Upper lobe of left lung (tissue), 6 donors: ENCODE measurements around the gene ZNF74. TPM values are rescaled to one million over a fixed set of nuclear protein-coding genes. Genes with fewer than 3 reads are reported as not detected.
A peak's percentile ranks its signal among the peaks of the same experiment; 100 is the strongest.

ENCODE experiments used
- ATAC-seq, 2 donors: fragments of 200-7000 bp; cut with Tn5 transposase; one replicate each; pipeline ENCODE4 v1.9.1; 2022; ENCODE audit warnings: mild to moderate bottlenecking in 2 of 2, moderate library complexity in 2 of 2; ENCODE audit not compliant: low FRiP score in 2 of 2
- DNase-seq, 2 donors: peaks; one replicate each; pipeline ENCODE4 v3.0.0-alpha.2; 2019 to 2020
- H3K27ac ChIP-seq, 4 donors: fragments of 200-600 bp; sonication (generic); one replicate each; pipeline ENCODE4 v1.5.1; 2016 to 2019
- H3K27me3 ChIP-seq, 4 donors: fragments of 200-600 bp; sonication (generic); one replicate each; pipeline ENCODE4 v1.5.1; 2017 to 2019
- H3K36me3 ChIP-seq, 4 donors: fragments of 200-600 bp; sonication (generic); one replicate each; pipeline ENCODE4 v1.5.1; 2016 to 2019
- H3K4me1 ChIP-seq, 4 donors: fragments of 200-600 bp; sonication (generic); one replicate each; pipeline ENCODE4 v1.5.1; 2018 to 2019
- H3K4me3 ChIP-seq, 4 donors: fragments of 200-600 bp; sonication (generic); one replicate each; pipeline ENCODE4 v1.5.1; 2017 to 2019; ENCODE audit warnings: mild to moderate bottlenecking in 2 of 4, moderate library complexity in 1 of 4
- H3K9me3 ChIP-seq, 4 donors: fragments of 200-600 bp; sonication (generic); one replicate each; pipeline ENCODE4 v1.5.1; 2018 to 2019
- CTCF ChIP-seq, 6 experiments: fragments of 450-650 bp in 4 of 6; fragments of 200-600 bp in 2 of 6; sonication (generic) in 2 of 6; IDR thresholded peaks; one replicate each; pipeline ENCODE4 v1.5.1; 2016 to 2019; ENCODE audit warnings: antibody characterized with exemption in 6 of 6
- EP300 ChIP-seq, 4 donors: sonication (generic); formaldehyde crosslinking; IDR thresholded peaks; one replicate each; pipeline ENCODE4 v1.5.1; 2017; ENCODE audit warnings: antibody characterized with exemption in 4 of 4, control low read depth in 2 of 4
- POLR2A ChIP-seq, 4 donors: fragments of 450-650 bp; IDR thresholded peaks; one replicate each; pipeline ENCODE4 v1.5.1; 2016 to 2017; ENCODE audit warnings: antibody characterized with exemption in 4 of 4, mild to moderate bottlenecking in 2 of 4
- POLR2AphosphoS5 ChIP-seq, 2 donors: sonication (generic); formaldehyde crosslinking; IDR thresholded peaks; one replicate each; pipeline ENCODE4 v1.5.1; 2017; ENCODE audit warnings: antibody characterized with exemption in 2 of 2
- WGBS, 2 donors: methylation state at CpG; one replicate each; pipeline ENCODE4 v1.1.5; 2017 to 2018; 5-methylcytosine and 5-hydroxymethylcytosine counted together
- total RNA-seq, 6 donors: library from RNA; depleted of rRNA in 4 of 6; stranded (reverse); fragments of >200 nt in 4 of 6; gene quantifications; one replicate each; pipeline versions ENCODE4 v1.1.0 to v1.2.1, GENCODE V29; 2016 to 2021
- donor health status: DM: no; HTN: no; CAD: no; lungs with moderate emphysema.
- donor health status: DM: no; HTN: yes; CAD: no; lungs with severe emphysema.

ZNF74 gene
- total RNA-seq, 6 donors from 2014 or later, result 8.9 to 26.2 (median 12.7) TPM

GRCh38 chr22:20440637-20441591, 47.0 kb downstream of the ZNF74 start:
- peaks cover 3 to 26% (median 15%) of the 10 kb centered on the region in 4 donors for H3K36me3 ChIP-seq
- ATAC-seq (no peak), DNase-seq (peak in 1 of 2 donors; percentile 24)
- no peak overlapping the region for H3K4me3 ChIP-seq
- peaks cover 0 to 19% (median 10%) of the 10 kb centered on the region in 4 donors for H3K27me3 ChIP-seq
- H3K27ac ChIP-seq, result peak overlapping the region in 3 of 4 donors; percentile 46 to 49 (median 48)
- peaks cover 25 to 37% (median 29%) of the 10 kb centered on the region in 4 donors for H3K4me1 ChIP-seq
- TF ChIP-seq POLR2AphosphoS5 (IDR thresholded peaks at IDR 0.05) (no peak), EP300 (IDR thresholded peaks at IDR 0.05) (no peak), CTCF (IDR thresholded peaks at IDR 0.05) (no peak), POLR2A (IDR thresholded peaks at IDR 0.05) (no peak)
- 80 to 83% methylated on average over 4 to 13 of the region's 13 CpGs for WGBS, 2 donors
- no peaks in the 10 kb centered on the region for H3K9me3 ChIP-seq

- peak in 1 of 2 donors; percentile 11 for ATAC-seq
- peak in 1 of 2 donors; percentile 79 for DNase-seq
- Histone ChIP-seq H3K4me3 (no peak overlapping the region), H3K9me3 (no peaks in the 10 kb centered on the region), H3K4me1 (peaks cover 17 to 28% (median 20%) of the 10 kb centered on the region in 4 donors), H3K36me3 (peaks cover 3 to 32% (median 20%) of the 10 kb centered on the region in 4 donors), H3K27me3 (peaks cover 0 to 12% (median 6%) of the 10 kb centered on the region in 4 donors), H3K27ac (peak overlapping the region in 3 of 4 donors; percentile 46 to 49 (median 48))
- TF ChIP-seq CTCF (IDR thresholded peaks at IDR 0.05) (no peak), POLR2AphosphoS5 (IDR thresholded peaks at IDR 0.05) (no peak), POLR2A (IDR thresholded peaks at IDR 0.05) (no peak), EP300 (IDR thresholded peaks at IDR 0.05) (no peak)
- WGBS, 2 donors, result 73 to 85% methylated on average over 10 to 20 of the region's 21 CpGs
These were observed 47.9 kb downstream of the ZNF74 start for GRCh38 chr22:20441631-20442484.

GRCh38 chr22:20442485-20443284, 48.7 kb downstream of the ZNF74 start:
- ATAC-seq, result no peak
- peak overlapping the region in 2 of 4 donors; percentile 48 to 49 for H3K27ac ChIP-seq

GRCh38 chr22:20444325-20444724, 50.4 kb downstream of the ZNF74 start:
- H3K4me1 ChIP-seq, result peaks cover 0 to 9% (median 4%) of the 10 kb centered on the region in 4 donors
- TF ChIP-seq POLR2A (IDR thresholded peaks at IDR 0.05) (no peak), CTCF (IDR thresholded peaks at IDR 0.05) (no peak), POLR2AphosphoS5 (IDR thresholded peaks at IDR 0.05) (no peak), EP300 (IDR thresholded peaks at IDR 0.05) (no peak)
- no peak for DNase-seq
- no peak for ATAC-seq
- H3K27me3 ChIP-seq, result no peaks in the 10 kb centered on the region
- no peak overlapping the region for H3K4me3 ChIP-seq
- 98 to 100% methylated on average over 4 of the region's 4 CpGs for WGBS, 2 donors
- no peak overlapping the region for H3K27ac ChIP-seq
- peaks cover 3 to 32% (median 20%) of the 10 kb centered on the region in 4 donors for H3K36me3 ChIP-seq
- H3K9me3 ChIP-seq, result no peaks in the 10 kb centered on the region

More at GRCh38 chr22:20442485-20443284, 48.7 kb downstream of the ZNF74 start:
- no peak for TF ChIP-seq POLR2A (IDR thresholded peaks at IDR 0.05)
- no peak for DNase-seq
- H3K4me1 ChIP-seq, result peaks cover 11 to 22% (median 14%) of the 10 kb centered on the region in 4 donors
- H3K4me3 ChIP-seq, result no peak overlapping the region
- peaks cover 3 to 32% (median 20%) of the 10 kb centered on the region in 4 donors for H3K36me3 ChIP-seq
- peaks cover 0 to 6% (median 3%) of the 10 kb centered on the region in 4 donors for H3K27me3 ChIP-seq
- 83 to 91% methylated on average over 6 to 7 of the region's 7 CpGs for WGBS, 2 donors
- H3K9me3 ChIP-seq, result no peaks in the 10 kb centered on the region
